Urothelium cell line (cell line): ENCODE measurements around the gene PMVK.

Experiments
- DNase-seq: peaks from one replicate; pipeline ENCODE4 v3.0.0; 2011; ENCODE audit warnings: low spot score, mixed read lengths
- FAIRE-seq: peaks from 2 replicates; lab custom pipeline; 2011; peaks lifted over from hg19 to GRCh38; lab: Jason Lieb, UNC

The PMVK gene

GRCh38 chr1:154951901-154952657 is 15.6 kb upstream of the PMVK start:
- DNase-seq, result no peak
- FAIRE-seq, result no peak

GRCh38 chr1:154948079-154948478 is 11.6 kb upstream of the PMVK start:
- no peak for DNase-seq
- FAIRE-seq, result no peak

- DNase-seq (no peak), FAIRE-seq (no peak)
Measured at GRCh38 chr1:154945962-154946850, 9.7 kb upstream of the PMVK start.

- DNase-seq (no peak), FAIRE-seq (no peak)
Measured at GRCh38 chr1:154945160-154945961, 8.8 kb upstream of the PMVK start.

GRCh38 chr1:154944401-154945159 is 8.1 kb upstream of the PMVK start:
- DNase-seq (no peak), FAIRE-seq (no peak)

GRCh38 chr1:154943649-154944400 is 7.3 kb upstream of the PMVK start:
- DNase-seq (peak; percentile 66), FAIRE-seq (no peak)

- FAIRE-seq (no peak), DNase-seq (no peak)
Measured at GRCh38 chr1:154941333-154942013, 5.0 kb upstream of the PMVK start.

- DNase-seq, result no peak
- FAIRE-seq, result no peak
Measured at GRCh38 chr1:154940651-154941194, 4.2 kb upstream of the PMVK start.

- FAIRE-seq (no peak), DNase-seq (no peak)
Measured at GRCh38 chr1:154940213-154940560, 3.7 kb upstream of the PMVK start.

- DNase-seq (no peak), FAIRE-seq (no peak)
Measured at GRCh38 chr1:154938604-154939399, 2.3 kb upstream of the PMVK start.

- FAIRE-seq, result no peak
- no peak for DNase-seq
Measured at GRCh38 chr1:154937988-154938386, 1.5 kb upstream of the PMVK start.

GRCh38 chr1:154937085-154937987 is 817 bp upstream of the PMVK start:
- FAIRE-seq (no peak), DNase-seq (peak; percentile 93)

- DNase-seq (no peak), FAIRE-seq (no peak)
Measured at GRCh38 chr1:154935749-154936554, 567 bp downstream of the PMVK start.

GRCh38 chr1:154934358-154934948 is 2.1 kb downstream of the PMVK start:
- DNase-seq, result no peak
- no peak for FAIRE-seq

- FAIRE-seq, result no peak
- DNase-seq, result peak; percentile 81
Measured at GRCh38 chr1:154931940-154932487, 4.5 kb downstream of the PMVK start.

- FAIRE-seq, result peak; percentile 70
Measured at GRCh38 chr1:154926201-154926600, 10.3 kb downstream of the PMVK start.

More at GRCh38 chr1:154926201-154926600, 10.3 kb downstream of the PMVK start:
- no peak for DNase-seq
